Activated T-cell treated with anti-CD3 and anti-CD28 coated beads, Interleukin-2, amount 50 U/mL, for 72 hours (primary cell): ENCODE data around the gene MTCH2. TPM values are rescaled to one million over a fixed set of nuclear protein-coding genes. Genes with fewer than 3 reads are reported as not detected.
"Not testable (repeated sequence)": the region's sequence is repeated elsewhere in the genome, so short reads cannot be mapped to it uniquely, and the experiment has no call there.

Experiments
- ATAC-seq, 2 donors: fragments of 150-1000 bp; cut with Tn5 transposase; replicated peaks in 1 of 2; 2 replicates each; pipeline ENCODE4 v1.10.0; 2021; ENCODE audit warnings: moderate library complexity in 2 of 2, mild to moderate bottlenecking in 1 of 2
- DNase-seq, 2 donors: peaks; one replicate each; pipeline ENCODE4 v3.0.0; 2021 to 2022; ENCODE audit warnings: mixed read lengths in 1 of 2
- H3K27ac Mint-ChIP-seq: one replicate; pipeline ENCODE4 v1.8.0; 2022; ENCODE audit warnings: mild to moderate bottlenecking, moderate library complexity, mixed read lengths
- H3K27me3 Mint-ChIP-seq: one replicate; pipeline ENCODE4 v1.8.0; 2022; ENCODE audit warnings: low read depth, mixed read lengths
- H3K36me3 Mint-ChIP-seq, 2 donors: one replicate each; pipeline ENCODE4 v1.8.0; 2022; ENCODE audit warnings: mixed read lengths in 2 of 2, mild to moderate bottlenecking in 1 of 2; ENCODE audit not compliant: insufficient read depth in 2 of 2
- H3K4me1 Mint-ChIP-seq: one replicate; pipeline ENCODE4 v1.8.0; 2022; ENCODE audit warnings: low read depth, mixed read lengths
- H3K4me3 Mint-ChIP-seq, 2 donors: one replicate each; pipeline ENCODE4 v1.8.0; 2022; ENCODE audit warnings: mild to moderate bottlenecking in 2 of 2, mixed read lengths in 2 of 2, moderate library complexity in 2 of 2
- H3K9me3 Mint-ChIP-seq, 2 donors: one replicate each; pipeline ENCODE4 v1.8.0; 2022; ENCODE audit warnings: mixed read lengths in 2 of 2
- total RNA-seq, 2 donors: library from RNA; stranded (reverse); gene quantifications; one replicate each; pipeline ENCODE4 v1.2.3, GENCODE V29; 2022

The MTCH2 gene
- total RNA-seq, 2 donors from 2014 or later = 47.9 to 56.2 TPM

GRCh38 chr11:47661245-47661644, 18.9 kb upstream of the MTCH2 start:
- no peak overlapping the region for H3K27ac Mint-ChIP-seq
- peaks cover 28% of the 10 kb centered on the region for H3K4me1 Mint-ChIP-seq
- H3K9me3 Mint-ChIP-seq = no peaks in the 10 kb centered on the region
- ATAC-seq (no peak), DNase-seq (no peak)
- H3K36me3 Mint-ChIP-seq = no peaks in the 10 kb centered on the region
- H3K27me3 Mint-ChIP-seq = peaks cover 6% of the 10 kb centered on the region
- H3K4me3 Mint-ChIP-seq = no peak overlapping the region

- peak overlapping the region; percentile 14 for H3K27ac Mint-ChIP-seq
- H3K4me3 Mint-ChIP-seq = no peak overlapping the region
- H3K9me3 Mint-ChIP-seq = no peaks in the 10 kb centered on the region
- no peak for DNase-seq
- peaks cover 16% of the 10 kb centered on the region for H3K4me1 Mint-ChIP-seq
- ATAC-seq = no peak
- H3K36me3 Mint-ChIP-seq = no peaks in the 10 kb centered on the region
- peaks cover 7% of the 10 kb centered on the region for H3K27me3 Mint-ChIP-seq
These were observed 16.9 kb upstream of the MTCH2 start for GRCh38 chr11:47659276-47659675.

GRCh38 chr11:47656260-47656885, 14.0 kb upstream of the MTCH2 start:
- Mint-ChIP-seq H3K4me3 (no peak overlapping the region), H3K4me1 (no peaks in the 10 kb centered on the region), H3K36me3 (peaks cover 2 to 9% of the 10 kb centered on the region in 2 donors), H3K27me3 (peaks cover 7% of the 10 kb centered on the region), H3K9me3 (peaks cover 2 to 11% of the 10 kb centered on the region in 2 donors), H3K27ac (no peak overlapping the region)
- no peak for DNase-seq
- no peak for ATAC-seq

GRCh38 chr11:47651818-47652469, 9.6 kb upstream of the MTCH2 start:
- no peaks in the 10 kb centered on the region for H3K4me1 Mint-ChIP-seq
- peaks cover 7% of the 10 kb centered on the region for H3K27me3 Mint-ChIP-seq
- ATAC-seq = no peak
- peaks cover 2 to 11% of the 10 kb centered on the region in 2 donors for H3K9me3 Mint-ChIP-seq
- no peak overlapping the region for H3K4me3 Mint-ChIP-seq
- H3K36me3 Mint-ChIP-seq = peaks cover 2 to 9% of the 10 kb centered on the region in 2 donors
- H3K27ac Mint-ChIP-seq = no peak overlapping the region
- DNase-seq = no peak

GRCh38 chr11:47649276-47649675, 6.9 kb upstream of the MTCH2 start:
- Mint-ChIP-seq H3K27me3 (no peaks in the 10 kb centered on the region), H3K9me3 (peaks cover 2 to 11% of the 10 kb centered on the region in 2 donors), H3K36me3 (peaks cover 2 to 9% of the 10 kb centered on the region in 2 donors), H3K4me1 (no peaks in the 10 kb centered on the region), H3K4me3 (no peak overlapping the region), H3K27ac (no peak overlapping the region)
- ATAC-seq = no peak
- no peak for DNase-seq

- Mint-ChIP-seq H3K9me3 (no peaks in the 10 kb centered on the region), H3K27me3 (no peaks in the 10 kb centered on the region), H3K36me3 (no peaks in the 10 kb centered on the region), H3K4me1 (peaks cover 19% of the 10 kb centered on the region), H3K4me3 (no peak overlapping the region), H3K27ac (no peak overlapping the region)
- no peak for ATAC-seq
- DNase-seq = no peak
These were observed 3.7 kb upstream of the MTCH2 start for GRCh38 chr11:47646019-47646418.

- DNase-seq (no peak), ATAC-seq (no peak)
- no peak overlapping the region for H3K27ac Mint-ChIP-seq
- H3K9me3 Mint-ChIP-seq = no peaks in the 10 kb centered on the region
- H3K27me3 Mint-ChIP-seq = no peaks in the 10 kb centered on the region
- no peaks in the 10 kb centered on the region for H3K36me3 Mint-ChIP-seq
- peaks cover 24% of the 10 kb centered on the region for H3K4me1 Mint-ChIP-seq
- H3K4me3 Mint-ChIP-seq = no peak overlapping the region
These were observed 3.1 kb upstream of the MTCH2 start for GRCh38 chr11:47645500-47645899.

GRCh38 chr11:47641600-47642098, 710 bp downstream of the MTCH2 start:
- peaks cover 27% of the 10 kb centered on the region for H3K4me1 Mint-ChIP-seq
- no peak for ATAC-seq
- H3K27me3 Mint-ChIP-seq = no peaks in the 10 kb centered on the region
- DNase-seq = no peak
- peak overlapping the region; percentile 99 for H3K27ac Mint-ChIP-seq
- peaks cover 0 to 3% of the 10 kb centered on the region in 2 donors for H3K36me3 Mint-ChIP-seq
- no peaks in the 10 kb centered on the region for H3K9me3 Mint-ChIP-seq
- peak overlapping the region; percentile 94 to 98 for H3K4me3 Mint-ChIP-seq

- H3K9me3 Mint-ChIP-seq, ATAC-seq, H3K36me3 Mint-ChIP-seq, H3K27me3 Mint-ChIP-seq, DNase-seq: not testable (repeated sequence)
- Mint-ChIP-seq H3K27ac (peak overlapping the region; percentile 54), H3K4me1 (peaks cover 27% of the 10 kb centered on the region), H3K4me3 (peak overlapping the region; percentile 48 to 98)
These were observed 1.9 kb downstream of the MTCH2 start for GRCh38 chr11:47640506-47640905.

- H3K4me3 Mint-ChIP-seq, DNase-seq, ATAC-seq, H3K27ac Mint-ChIP-seq, H3K27me3 Mint-ChIP-seq, H3K9me3 Mint-ChIP-seq: not testable (repeated sequence)
- Mint-ChIP-seq H3K4me1 (peaks cover 10% of the 10 kb centered on the region), H3K36me3 (peaks cover under 1 to 10% of the 10 kb centered on the region in 2 donors)
These were observed 6.0 kb downstream of the MTCH2 start for GRCh38 chr11:47636331-47636730.

- no peaks in the 10 kb centered on the region for H3K4me1 Mint-ChIP-seq
- ATAC-seq = no peak
These were observed 10.9 kb downstream of the MTCH2 start for GRCh38 chr11:47631473-47631872.

GRCh38 chr11:47628026-47628425, 14.3 kb downstream of the MTCH2 start:
- no peak for DNase-seq
- no peak overlapping the region for H3K27ac Mint-ChIP-seq
- no peaks in the 10 kb centered on the region for H3K4me1 Mint-ChIP-seq
- H3K9me3 Mint-ChIP-seq = no peaks in the 10 kb centered on the region
- H3K36me3 Mint-ChIP-seq = peaks cover 5 to 13% of the 10 kb centered on the region in 2 donors
- H3K27me3 Mint-ChIP-seq = no peaks in the 10 kb centered on the region
- no peak overlapping the region for H3K4me3 Mint-ChIP-seq
- ATAC-seq = no peak

More at GRCh38 chr11:47631473-47631872, 10.9 kb downstream of the MTCH2 start:
- H3K36me3 Mint-ChIP-seq = peaks cover 1 to 12% of the 10 kb centered on the region in 2 donors
- H3K27me3 Mint-ChIP-seq = no peaks in the 10 kb centered on the region
- no peak overlapping the region for H3K4me3 Mint-ChIP-seq
- DNase-seq = no peak
- H3K27ac Mint-ChIP-seq = no peak overlapping the region
- no peaks in the 10 kb centered on the region for H3K9me3 Mint-ChIP-seq

- H3K27ac Mint-ChIP-seq = no peak overlapping the region
- no peaks in the 10 kb centered on the region for H3K4me1 Mint-ChIP-seq
- DNase-seq = no peak
- H3K27me3 Mint-ChIP-seq = no peaks in the 10 kb centered on the region
- ATAC-seq = no peak
- no peak overlapping the region for H3K4me3 Mint-ChIP-seq
- peaks cover 3 to 12% of the 10 kb centered on the region in 2 donors for H3K36me3 Mint-ChIP-seq
- no peaks in the 10 kb centered on the region for H3K9me3 Mint-ChIP-seq
These were observed 16.1 kb downstream of the MTCH2 start for GRCh38 chr11:47626234-47626633.
